Cardiac fibroblast (primary cell): ENCODE measurements around the gene BBS2.

Source experiments
- DNase-seq, 2 donors: peaks; one replicate each; pipeline versions ENCODE4 v3.0.0 to v3.0.0-alpha.2; 2010; ENCODE audit warnings: low read depth in 2 of 2
- H3K4me3 ChIP-seq, 2 donors: replicated peaks in 1 of 2; 1 replicate in 1 of 2; 2 replicates in 1 of 2; pipeline ENCODE4 v1.5.1; 2011; ENCODE audit warnings: low read depth in 2 of 2, low read length in 2 of 2, mild to moderate bottlenecking in 2 of 2, moderate library complexity in 1 of 2
- TF ChIP-seq, protein P1 (sequence below): IDR thresholded peaks from one replicate; pipeline ENCODE4 v1.5.1; 2011; ENCODE audit warnings: low read depth, mild to moderate bottlenecking, low read length, inconsistent platforms

BBS2 gene

DNA sequence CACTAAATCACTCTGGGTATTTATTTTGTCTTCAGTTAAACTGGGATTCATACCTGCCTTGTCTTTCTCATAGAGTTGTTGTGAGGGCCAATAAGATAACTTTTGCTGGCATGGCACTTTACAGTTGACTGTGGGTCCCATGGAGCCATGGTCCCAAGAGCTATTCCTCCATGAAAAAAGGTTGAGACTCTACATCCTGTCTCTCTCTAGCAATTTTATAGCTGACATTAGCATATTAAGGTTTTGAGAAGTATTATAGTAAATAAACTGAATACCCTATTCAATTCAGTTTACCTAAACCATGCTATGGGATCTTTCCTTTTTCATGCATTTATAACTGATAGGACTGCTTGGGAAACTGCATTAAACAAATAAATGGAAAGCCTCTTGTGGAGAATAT, 51.0 kb downstream of the BBS2 start:
- TF ChIP-seq, protein P1, sequence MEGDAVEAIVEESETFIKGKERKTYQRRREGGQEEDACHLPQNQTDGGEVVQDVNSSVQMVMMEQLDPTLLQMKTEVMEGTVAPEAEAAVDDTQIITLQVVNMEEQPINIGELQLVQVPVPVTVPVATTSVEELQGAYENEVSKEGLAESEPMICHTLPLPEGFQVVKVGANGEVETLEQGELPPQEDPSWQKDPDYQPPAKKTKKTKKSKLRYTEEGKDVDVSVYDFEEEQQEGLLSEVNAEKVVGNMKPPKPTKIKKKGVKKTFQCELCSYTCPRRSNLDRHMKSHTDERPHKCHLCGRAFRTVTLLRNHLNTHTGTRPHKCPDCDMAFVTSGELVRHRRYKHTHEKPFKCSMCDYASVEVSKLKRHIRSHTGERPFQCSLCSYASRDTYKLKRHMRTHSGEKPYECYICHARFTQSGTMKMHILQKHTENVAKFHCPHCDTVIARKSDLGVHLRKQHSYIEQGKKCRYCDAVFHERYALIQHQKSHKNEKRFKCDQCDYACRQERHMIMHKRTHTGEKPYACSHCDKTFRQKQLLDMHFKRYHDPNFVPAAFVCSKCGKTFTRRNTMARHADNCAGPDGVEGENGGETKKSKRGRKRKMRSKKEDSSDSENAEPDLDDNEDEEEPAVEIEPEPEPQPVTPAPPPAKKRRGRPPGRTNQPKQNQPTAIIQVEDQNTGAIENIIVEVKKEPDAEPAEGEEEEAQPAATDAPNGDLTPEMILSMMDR = no peak
- DNase-seq = no peak
- H3K4me3 ChIP-seq = no peak overlapping the region

- no peak for DNase-seq
- TF ChIP-seq, protein P1 = no peak
- no peak overlapping the region for H3K4me3 ChIP-seq
These were observed 53.5 kb downstream of the BBS2 start for GRCh38 chr16:56466344-56466743.

DNA sequence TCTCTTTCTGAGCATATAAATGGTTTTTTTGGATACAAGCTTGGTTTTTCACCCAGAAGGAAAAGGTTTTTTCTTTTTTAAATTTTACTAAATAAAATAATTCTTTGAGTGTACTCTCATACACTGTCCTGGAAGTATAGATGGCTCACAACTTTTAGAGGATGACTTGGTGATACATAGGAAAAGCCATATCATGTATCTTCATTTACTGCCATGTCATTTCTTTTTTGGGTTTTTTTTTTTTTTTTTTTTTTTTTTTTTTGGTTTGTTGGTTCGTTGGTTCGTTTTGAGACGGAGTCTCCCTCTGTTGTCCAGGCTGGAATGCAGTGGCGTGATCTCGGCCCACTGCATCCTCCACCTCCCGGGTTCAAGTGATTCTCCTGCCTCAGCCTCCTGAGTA, 56.7 kb downstream of the BBS2 start:
- no peak overlapping the region for H3K4me3 ChIP-seq
- TF ChIP-seq, protein P1 = no peak
- DNase-seq = no peak

- no peak overlapping the region for H3K4me3 ChIP-seq
- TF ChIP-seq, protein P1 = no peak
- DNase-seq = no peak
These were observed 57.6 kb downstream of the BBS2 start for GRCh38 chr16:56462064-56462796.

GRCh38 chr16:56460101-56460500, 59.7 kb downstream of the BBS2 start:
- no peak overlapping the region for H3K4me3 ChIP-seq
- TF ChIP-seq, protein P1 = no peak
- peak in 1 of 2 donors; percentile 9 for DNase-seq

- TF ChIP-seq, protein P1 = no peak
- DNase-seq = no peak
- no peak overlapping the region for H3K4me3 ChIP-seq
These were observed 61.8 kb downstream of the BBS2 start for GRCh38 chr16:56457927-56458470.
